Transverse colon (tissue), 4 donors: Measurements from ENCODE around the gene PARP12. TPM values are rescaled to one million over a fixed set of nuclear protein-coding genes. Genes with fewer than 3 reads are reported as not detected.

ENCODE experiments used
- DNase-seq: peaks from one replicate; pipeline ENCODE4 v3.0.0-alpha.2; 2019
- H3K27ac ChIP-seq, 4 donors: fragments of 200-600 bp; sonication (generic); 2 replicates each; pipeline ENCODE4 v1.5.1; 2016 to 2018; ENCODE audit warnings: inconsistent platforms in 4 of 4
- H3K27me3 ChIP-seq: fragments of 200-600 bp; sonication (generic); 2 replicates; pipeline ENCODE4 v1.5.1; 2017; ENCODE audit warnings: inconsistent platforms
- H3K36me3 ChIP-seq, 4 donors: fragments of 200-600 bp; sonication (generic); 2 replicates each; pipeline ENCODE4 v1.5.1; 2017 to 2019; ENCODE audit warnings: inconsistent platforms in 4 of 4
- H3K4me1 ChIP-seq, 4 donors: fragments of 200-600 bp; sonication (generic); 2 replicates each; pipeline ENCODE4 v1.5.1; 2017 to 2020; ENCODE audit warnings: inconsistent platforms in 4 of 4
- H3K4me3 ChIP-seq, 4 donors: fragments of 200-600 bp; sonication (generic); 1 replicate in 1 of 4; 2 replicates in 3 of 4; pipeline versions ENCODE4 v1.5.1 to v1.6.1; 2017 to 2019; ENCODE audit warnings: inconsistent platforms in 4 of 4
- H3K9me3 ChIP-seq, 2 donors: fragments of 200-600 bp; sonication (generic); 2 replicates each; pipeline ENCODE4 v1.5.1; 2017 to 2019; ENCODE audit warnings: inconsistent platforms in 2 of 2
- CTCF ChIP-seq, 5 experiments: fragments of 200-600 bp in 3 of 5; fragments of 450-650 bp in 2 of 5; sonication (generic) in 3 of 5; IDR thresholded peaks; 1 replicate in 2 of 5; 2 replicates in 3 of 5; pipeline ENCODE4 v1.5.1; 2016 to 2017; ENCODE audit warnings: antibody characterized with exemption in 5 of 5, inconsistent platforms in 3 of 5, mild to moderate bottlenecking in 2 of 5, moderate library complexity in 1 of 5
- EP300 ChIP-seq: sonication (generic); formaldehyde crosslinking; IDR thresholded peaks from one replicate; pipeline ENCODE4 v1.6.1; 2017; ENCODE audit warnings: antibody characterized with exemption, low read depth
- POLR2A ChIP-seq: fragments of 450-650 bp; IDR thresholded peaks from one replicate; pipeline ENCODE4 v1.6.1; 2016; ENCODE audit warnings: antibody characterized with exemption, mild to moderate bottlenecking, moderate library complexity
- POLR2AphosphoS5 ChIP-seq, 3 donors: sonication (generic); formaldehyde crosslinking; IDR thresholded peaks; one replicate each; pipeline ENCODE4 v1.6.1; 2016; ENCODE audit warnings: antibody characterized with exemption in 3 of 3
- WGBS, 2 donors: methylation state at CpG; one replicate each; pipeline ENCODE4 v1.1.5; 2018; ENCODE audit warnings: low coverage in 1 of 2; 5-methylcytosine and 5-hydroxymethylcytosine counted together
- in situ Hi-C, 4 donors: fragments of 200-750 bp; cut with MboI; loops; one replicate each; pipeline versions ENCODE4 v1.15.0 to v1.15.1; 2017; ENCODE audit warnings: low sequenced_read_pairs in 3 of 4, low pct_ligation_motif_present in 1 of 4, low pct_unique_long_range_greater_than_20kb in 1 of 4
- intact Hi-C: fragments of 100-400 bp; cut with DNase I; formaldehyde crosslinking; loops from one replicate; pipeline ENCODE4 v1.15.1; 2023; ENCODE audit warnings: low total_unique reads
- total RNA-seq, 4 donors: library from RNA; depleted of rRNA; stranded (reverse); fragments of >200 nt; gene quantifications; one replicate each; pipeline ENCODE4 v1.1.0, GENCODE V29; 2016

PARP12 gene
- total RNA-seq, 4 donors from 2014 or later: 20.9 to 105 (median 83.9) TPM

- Histone ChIP-seq H3K9me3 (no peaks in the 10 kb centered on the region), H3K27ac (no peak overlapping the region), H3K4me1 (peaks cover 0 to 4% (median 0%) of the 10 kb centered on the region in 4 donors), H3K4me3 (no peak overlapping the region), H3K36me3 (peaks cover 0 to 16% (median 4%) of the 10 kb centered on the region in 4 donors), H3K27me3 (no peaks in the 10 kb centered on the region)
- DNase-seq: no peak
- in situ Hi-C loops: loop anchor here in 1 of 4 donors (25.0 kb wide), 1 partner anchor 252 kb away; no protein-coding TSS in a partner anchor
- 83 to 86% methylated on average over 2 of the region's 2 CpGs for WGBS, 2 donors
- intact Hi-C loops: no loop called here
- TF ChIP-seq CTCF (IDR thresholded peaks at IDR 0.05) (no peak), POLR2A (no peak), POLR2AphosphoS5 (IDR thresholded peaks at IDR 0.05) (no peak), EP300 (no peak)
Observed at GRCh38 chr7:140085447-140085846, 22.7 kb upstream of the PARP12 start.

- no peak for DNase-seq
- TF ChIP-seq EP300: no peak
- TF ChIP-seq CTCF (IDR thresholded peaks at IDR 0.05): no peak
- TF ChIP-seq POLR2A: no peak
- TF ChIP-seq POLR2AphosphoS5 (IDR thresholded peaks at IDR 0.05): no peak
- intact Hi-C loops (no loop called here), in situ Hi-C loops (loop anchor here in 1 of 4 donors (25.0 kb wide), 1 partner anchor 252 kb away; no protein-coding TSS in a partner anchor)
- peaks cover 0 to 4% (median 0%) of the 10 kb centered on the region in 4 donors for H3K4me1 ChIP-seq
- no peaks in the 10 kb centered on the region for H3K9me3 ChIP-seq
- H3K36me3 ChIP-seq: peaks cover 0 to 13% (median 2%) of the 10 kb centered on the region in 4 donors
- no peak overlapping the region for H3K4me3 ChIP-seq
- 67 to 93% methylated on average over 5 to 8 of the region's 8 CpGs for WGBS, 2 donors
- no peak overlapping the region for H3K27ac ChIP-seq
- H3K27me3 ChIP-seq: no peaks in the 10 kb centered on the region
Observed at GRCh38 chr7:140084972-140085371, 22.2 kb upstream of the PARP12 start.

DNA sequence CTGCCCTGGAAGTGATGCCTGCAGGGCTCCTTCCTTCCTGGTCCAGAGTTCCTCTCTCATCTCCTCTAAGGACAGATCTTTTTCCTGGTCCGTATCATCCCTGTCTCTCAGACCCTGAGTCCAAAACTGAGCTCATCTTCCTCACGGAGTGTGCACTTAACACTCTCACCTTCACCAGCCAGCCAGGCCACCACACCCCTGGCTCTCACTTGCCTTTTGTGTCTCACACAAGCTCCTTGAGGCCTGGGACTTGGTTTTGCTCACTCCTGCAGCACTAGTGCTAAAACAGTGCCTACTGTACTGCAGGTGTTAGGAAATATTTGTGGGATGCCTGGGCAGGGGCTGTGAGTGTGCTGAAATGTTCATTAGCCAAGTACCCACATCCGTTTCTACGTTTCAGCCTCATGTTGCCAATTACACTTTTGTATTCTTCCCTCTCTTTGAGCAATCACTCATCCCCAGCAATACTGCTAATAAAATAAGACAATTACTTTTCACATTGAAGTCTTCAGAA is 21.4 kb upstream of the PARP12 start:
- intact Hi-C loops (no loop called here), in situ Hi-C loops (loop anchor here in 1 of 4 donors (25.0 kb wide), 1 partner anchor 253 kb away; no protein-coding TSS in a partner anchor)
- no peaks in the 10 kb centered on the region for H3K27me3 ChIP-seq
- H3K4me3 ChIP-seq: no peak overlapping the region
- H3K36me3 ChIP-seq: peaks cover 0 to 5% (median 0%) of the 10 kb centered on the region in 4 donors
- no peaks in the 10 kb centered on the region for H3K9me3 ChIP-seq
- TF ChIP-seq POLR2AphosphoS5 (IDR thresholded peaks at IDR 0.05) (peak in 1 of 3 donors; percentile 2), CTCF (IDR thresholded peaks at IDR 0.05) (no peak), EP300 (no peak)
- H3K27ac ChIP-seq: no peak overlapping the region
- WGBS, 2 donors: 60 to 88% methylated on average over 2 to 4 of the region's 4 CpGs
- H3K4me1 ChIP-seq: peaks cover 0 to 4% (median 0%) of the 10 kb centered on the region in 4 donors
- DNase-seq: no peak

GRCh38 chr7:140082770-140083169 is 20.0 kb upstream of the PARP12 start:
- Histone ChIP-seq H3K36me3 (no peaks in the 10 kb centered on the region), H3K27me3 (no peaks in the 10 kb centered on the region), H3K9me3 (no peaks in the 10 kb centered on the region), H3K4me1 (peaks cover 0 to 4% (median 0%) of the 10 kb centered on the region in 4 donors), H3K4me3 (no peak overlapping the region), H3K27ac (no peak overlapping the region)
- in situ Hi-C loops: loop anchor here in 1 of 4 donors (25.0 kb wide), 1 partner anchor 255 kb away; no protein-coding TSS in a partner anchor
- 86 to 100% methylated on average over 1 to 7 of the region's 7 CpGs for WGBS, 2 donors
- DNase-seq: no peak
- intact Hi-C loops: no loop called here
- TF ChIP-seq EP300: no peak
- TF ChIP-seq CTCF (IDR thresholded peaks at IDR 0.05): no peak
